Motor neuron (in vitro differentiated cells): ENCODE data around the gene MAP3K15. TPM values are rescaled to one million over a fixed set of nuclear protein-coding genes. Genes with fewer than 3 reads are reported as not detected.
"Not testable (repeated sequence)": the region's sequence is repeated elsewhere in the genome, so short reads cannot be mapped to it uniquely, and the experiment has no call there.

Experiments used
- ATAC-seq, 8 experiments: fragments of 200-7000 bp; cut with Tn5 transposase; replicated peaks in 6 of 8; 2 replicates each; pipeline ENCODE4 v1.8.0; 2021; ENCODE audit warnings: mild to moderate bottlenecking in 8 of 8, moderate library complexity in 8 of 8
- H3K27ac ChIP-seq, 2 donors: fragments of 250-450 bp; sonication (Bioruptor Pico); 2 replicates each; pipeline ENCODE4 v1.9.0; 2021; ENCODE audit warnings: antibody characterized with exemption in 2 of 2, mild to moderate bottlenecking in 2 of 2, moderate library complexity in 1 of 2
- H3K4me1 ChIP-seq, 2 donors: fragments of 250-450 bp; sonication (Bioruptor Pico); replicated peaks in 1 of 2; 2 replicates each; pipeline ENCODE4 v1.6.1; 2021; ENCODE audit warnings: antibody characterized with exemption in 2 of 2, mild to moderate bottlenecking in 2 of 2, moderate library complexity in 1 of 2
- H3K4me3 ChIP-seq, 5 donors: fragments of 250-450 bp; sonication (Bioruptor Pico); 2 replicates each; pipeline ENCODE4 v1.9.0; 2021; ENCODE audit warnings: antibody characterized with exemption in 5 of 5, mild to moderate bottlenecking in 5 of 5, moderate library complexity in 4 of 5
- WGBS, 10 experiments: fragments of 450-650 bp; shearing (Covaris generic); methylation state at CpG; one replicate each; pipeline ENCODE4 v1.0.0; 2022; 5-methylcytosine and 5-hydroxymethylcytosine counted together
- in situ Hi-C, 9 experiments: fragments of 400-800 bp; cut with MboI; loops; one replicate each; pipeline ENCODE4 v1.15.0; 2021; ENCODE audit warnings: low sequenced_read_pairs in 9 of 9, low pct_unique_long_range_greater_than_20kb in 2 of 9; ENCODE audit not compliant: unreplicated experiment in 9 of 9
- total RNA-seq, 8 experiments: library from RNA; unstranded; fragments of 300-600 nt; gene quantifications; 2 replicates each; pipeline versions ENCODE4 v1.2.3 to v1.2.4, GENCODE V29; 2022

MAP3K15 gene
- total RNA-seq, 8 experiments from 2014 or later: 0.14 to 0.81 (median 0.43) TPM; not detected in 1

GRCh38 chrX:19517965-19518364 is 2.7 kb upstream of the MAP3K15 start:
- in situ Hi-C loops: loop anchor here in 2 of 9 experiments (25.0 kb wide), 1 partner anchor 131 kb away; no protein-coding TSS in a partner anchor
- 32 to 67% (median 57%) methylated on average over 2 to 4 of the region's 4 CpGs; no CpG with 5 or more reads in 7 of the 10 experiments for WGBS, 10 experiments
- H3K4me3 ChIP-seq: no peak overlapping the region
- no peak overlapping the region for H3K27ac ChIP-seq
- peaks cover 0 to 3% of the 10 kb centered on the region in 2 donors for H3K4me1 ChIP-seq
- ATAC-seq: no peak

- 19 to 33% (median 20%) methylated on average over 1 to 8 of the region's 23 CpGs; no CpG with 5 or more reads in 7 of the 10 experiments for WGBS, 10 experiments
- H3K4me3 ChIP-seq: peak overlapping the region; percentile 31 to 44 (median 40)
Measured at GRCh38 chrX:19515615-19516105, 352 bp upstream of the MAP3K15 start.

DNA sequence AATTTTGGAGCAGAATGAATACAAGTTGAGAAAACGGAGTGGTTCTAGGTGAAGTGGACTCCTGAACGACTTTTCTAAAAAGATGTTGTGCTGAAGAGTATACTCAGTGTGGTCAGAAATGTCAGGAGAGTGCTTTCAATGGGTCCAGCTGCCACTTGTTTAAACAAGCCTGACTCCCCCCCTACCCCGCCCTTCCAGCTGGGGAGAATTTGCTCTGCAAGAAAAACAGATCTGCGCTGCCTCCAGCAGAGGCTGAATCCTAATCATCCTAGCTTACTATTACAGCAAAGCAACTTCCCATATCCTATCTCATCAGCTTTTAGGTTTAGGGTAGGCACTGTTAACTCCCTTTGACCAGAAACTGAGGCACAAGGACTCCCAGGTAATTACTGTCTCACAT is 1.9 kb downstream of the MAP3K15 start:
- 0% methylated on average over 2 of the region's 4 CpGs; no CpG with 5 or more reads in 9 of the 10 experiments for WGBS, 10 experiments
- peak in 4 of 8 experiments; percentile 30 to 49 (median 38) for ATAC-seq
- Histone ChIP-seq H3K27ac (no peak overlapping the region), H3K4me3 (no peak overlapping the region), H3K4me1 (peaks cover 0 to 3% of the 10 kb centered on the region in 2 donors)
- in situ Hi-C loops: loop anchor here in 2 of 9 experiments (25.0 kb wide), 1 partner anchor 126 kb away; no protein-coding TSS in a partner anchor

More at GRCh38 chrX:19515615-19516105, 352 bp upstream of the MAP3K15 start:
- in situ Hi-C loops: loop anchor here in 2 of 9 experiments (25.0 kb wide), 1 partner anchor 128 kb away; no protein-coding TSS in a partner anchor
- Histone ChIP-seq H3K27ac (no peak overlapping the region), H3K4me1 (peaks cover 0 to 3% of the 10 kb centered on the region in 2 donors)
- no peak for ATAC-seq

DNA sequence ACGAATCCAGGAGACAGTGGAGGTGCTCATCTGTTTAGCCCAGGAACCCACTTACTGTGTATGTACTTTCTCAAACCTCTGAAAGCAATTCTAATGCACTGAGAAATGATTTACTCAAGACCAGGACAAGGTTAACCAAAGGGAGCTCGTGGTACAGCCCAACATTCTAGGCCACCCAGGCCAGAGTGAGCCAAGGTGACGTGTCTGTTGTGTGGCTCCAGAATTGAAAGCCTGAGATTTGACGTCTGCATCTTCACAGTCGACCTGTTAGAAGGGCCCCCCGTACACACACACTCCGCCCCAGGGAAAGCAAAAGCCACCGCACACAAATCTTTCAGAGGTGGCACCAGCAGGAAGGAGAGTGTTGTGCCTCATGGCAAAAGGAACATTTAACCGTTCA is 2.3 kb downstream of the MAP3K15 start:
- 0 to 40% (median 22%) methylated on average over 2 to 9 of the region's 9 CpGs; no CpG with 5 or more reads in 6 of the 10 experiments for WGBS, 10 experiments
- peaks cover 0 to 3% of the 10 kb centered on the region in 2 donors for H3K4me1 ChIP-seq
- no peak overlapping the region for H3K4me3 ChIP-seq
- no peak for ATAC-seq
- in situ Hi-C loops: loop anchor here in 2 of 9 experiments (25.0 kb wide), 1 partner anchor 126 kb away; no protein-coding TSS in a partner anchor
- no peak overlapping the region for H3K27ac ChIP-seq

DNA sequence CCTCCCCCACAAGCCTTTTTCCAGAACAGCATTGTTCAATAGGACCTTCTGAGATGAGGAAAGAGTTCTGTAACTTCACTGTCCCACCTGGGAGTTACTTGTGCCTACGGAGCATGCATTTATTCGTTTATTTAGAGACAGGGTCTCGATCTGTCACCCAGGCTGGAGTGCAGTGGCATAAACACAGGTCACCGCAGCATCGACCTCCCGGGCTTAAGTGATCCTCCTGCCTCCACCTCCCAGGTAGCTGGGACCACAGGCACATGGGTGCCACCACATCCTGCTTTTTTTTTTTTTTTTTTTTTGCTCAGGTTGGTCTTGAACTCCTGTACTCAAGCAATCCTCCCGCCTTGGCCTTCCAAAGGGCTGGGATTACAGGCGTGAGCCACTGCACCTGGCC is 2.9 kb downstream of the MAP3K15 start:
- H3K4me3 ChIP-seq: no peak overlapping the region
- H3K4me1 ChIP-seq: peaks cover 0 to 3% of the 10 kb centered on the region in 2 donors
- 68 to 94% (median 90%) methylated on average over 3 to 4 of the region's 8 CpGs; no CpG with 5 or more reads in 7 of the 10 experiments for WGBS, 10 experiments
- no peak overlapping the region for H3K27ac ChIP-seq
- no peak for ATAC-seq
- in situ Hi-C loops: loop anchor here in 2 of 9 experiments (25.0 kb wide), 1 partner anchor 125 kb away; no protein-coding TSS in a partner anchor

GRCh38 chrX:19511796-19512195 is 3.5 kb downstream of the MAP3K15 start:
- not testable (repeated sequence) for ATAC-seq, H3K4me3 ChIP-seq
- in situ Hi-C loops: loop anchor here in 2 of 9 experiments (25.0 kb wide), 1 partner anchor 124 kb away; no protein-coding TSS in a partner anchor

GRCh38 chrX:19496711-19497110 is 18.6 kb downstream of the MAP3K15 start:
- ATAC-seq: no peak
- no peaks in the 10 kb centered on the region for H3K4me1 ChIP-seq
- H3K27ac ChIP-seq: no peak overlapping the region
- WGBS, 10 experiments: 21 to 100% (median 69%) methylated on average over 1 to 6 of the region's 7 CpGs; no CpG with 5 or more reads in 5 of the 10 experiments
- in situ Hi-C loops: no loop called here
- no peak overlapping the region for H3K4me3 ChIP-seq

More at GRCh38 chrX:19511796-19512195, 3.5 kb downstream of the MAP3K15 start:
- H3K27ac ChIP-seq, H3K4me1 ChIP-seq: not testable (repeated sequence)

DNA sequence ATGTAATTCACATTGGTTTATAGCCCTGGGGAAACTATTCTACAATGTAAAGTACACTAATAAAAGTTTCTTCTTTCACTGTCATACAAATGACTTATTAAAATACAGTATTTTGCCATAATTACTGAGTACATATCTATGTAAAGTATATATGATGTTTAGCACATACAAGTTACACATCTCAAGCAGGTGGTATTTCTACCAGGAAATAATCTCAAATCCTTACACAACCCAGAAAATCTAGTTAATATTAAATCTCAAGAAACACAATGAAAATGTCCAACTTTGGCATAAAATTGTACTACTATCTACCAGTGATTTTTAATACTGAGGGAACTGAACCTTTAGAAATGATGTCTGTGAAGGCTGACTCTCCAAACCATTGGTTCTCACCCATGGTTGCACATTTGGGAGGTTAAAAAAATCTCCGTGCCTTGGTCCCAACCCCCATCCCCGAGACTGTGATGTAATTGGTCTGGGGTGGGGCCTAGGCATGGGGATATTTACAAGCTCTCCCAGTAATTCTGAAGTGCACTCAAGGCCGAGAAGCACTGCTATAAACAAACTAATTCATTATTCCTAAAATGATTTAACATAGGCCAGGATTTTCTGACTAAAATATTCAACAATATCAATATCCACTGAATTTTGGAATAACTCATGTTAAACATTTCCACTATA is 27.6 kb downstream of the MAP3K15 start:
- in situ Hi-C loops: no loop called here
- 0 to 80% (median 21%) methylated on average over 1 to 3 of the region's 3 CpGs; no CpG with 5 or more reads in 6 of the 10 experiments for WGBS, 10 experiments
- Histone ChIP-seq H3K4me1 (no peaks in the 10 kb centered on the region), H3K27ac (no peak overlapping the region), H3K4me3 (no peak overlapping the region)
- ATAC-seq: peak in 1 of 8 experiments; percentile 49

DNA sequence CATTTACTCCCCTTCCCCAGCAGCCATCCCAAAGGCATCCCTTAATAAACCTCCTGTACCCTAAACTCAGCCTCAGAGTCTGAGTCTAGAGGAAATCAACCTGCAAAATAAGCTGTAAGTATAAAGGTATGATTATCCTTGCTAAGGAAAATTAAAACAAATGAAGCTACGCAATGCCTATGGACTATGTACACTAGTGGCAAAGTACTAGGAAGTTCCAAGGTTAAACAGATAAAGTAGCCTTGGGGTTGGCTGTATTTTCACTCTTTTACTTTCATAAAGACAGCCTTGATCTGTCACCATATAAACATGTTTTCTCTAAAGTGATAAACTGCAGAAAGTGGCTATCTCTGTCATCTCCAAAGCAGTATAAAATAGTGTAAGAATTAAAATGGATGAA is 35.9 kb downstream of the MAP3K15 start:
- 67 to 100% (median 100%) methylated on average over 1 of the region's 1 CpG; no CpG with 5 or more reads in 6 of the 10 experiments for WGBS, 10 experiments
- Histone ChIP-seq H3K4me3 (no peak overlapping the region), H3K4me1 (no peaks in the 10 kb centered on the region), H3K27ac (no peak overlapping the region)
- in situ Hi-C loops: no loop called here
- ATAC-seq: no peak

GRCh38 chrX:19468383-19468782 is 46.9 kb downstream of the MAP3K15 start:
- in situ Hi-C loops, H3K4me3 ChIP-seq, H3K27ac ChIP-seq, ATAC-seq, H3K4me1 ChIP-seq: not testable (repeated sequence)
- WGBS, 10 experiments: 70% methylated on average over 1 of the region's 2 CpGs; no CpG with 5 or more reads in 9 of the 10 experiments

GRCh38 chrX:19462879-19463278 is 52.4 kb downstream of the MAP3K15 start:
- in situ Hi-C loops: no loop called here
- 33 to 78% (median 67%) methylated on average over 1 of the region's 1 CpG; no CpG with 5 or more reads in 7 of the 10 experiments for WGBS, 10 experiments
- H3K4me3 ChIP-seq: no peak overlapping the region
- ATAC-seq: no peak
- no peaks in the 10 kb centered on the region for H3K4me1 ChIP-seq
- H3K27ac ChIP-seq: no peak overlapping the region

DNA sequence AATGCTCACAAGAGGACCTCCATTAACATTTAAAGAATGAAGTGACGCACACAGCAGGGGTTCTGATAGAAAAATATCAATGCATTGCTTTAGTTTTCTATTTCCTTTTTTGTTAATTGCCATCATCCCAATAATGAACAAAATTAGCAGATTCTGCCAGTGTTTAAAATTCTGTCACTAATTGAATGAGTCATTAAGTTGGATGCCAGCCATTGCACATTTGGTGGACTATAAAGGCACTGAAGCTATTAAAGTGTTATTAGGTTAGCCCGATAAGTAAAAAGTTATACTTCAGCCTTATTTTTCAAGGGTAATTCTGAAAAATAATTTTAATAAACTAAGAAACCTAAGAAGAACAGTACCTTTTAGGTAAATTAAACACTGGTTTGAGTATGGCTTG is 53.1 kb downstream of the MAP3K15 start:
- Histone ChIP-seq H3K27ac (no peak overlapping the region), H3K4me3 (no peak overlapping the region), H3K4me1 (no peaks in the 10 kb centered on the region)
- no peak for ATAC-seq
- in situ Hi-C loops: no loop called here
- WGBS, 10 experiments: 0 to 100% (median 36%) methylated on average over 1 to 2 of the region's 2 CpGs; no CpG with 5 or more reads in 5 of the 10 experiments

DNA sequence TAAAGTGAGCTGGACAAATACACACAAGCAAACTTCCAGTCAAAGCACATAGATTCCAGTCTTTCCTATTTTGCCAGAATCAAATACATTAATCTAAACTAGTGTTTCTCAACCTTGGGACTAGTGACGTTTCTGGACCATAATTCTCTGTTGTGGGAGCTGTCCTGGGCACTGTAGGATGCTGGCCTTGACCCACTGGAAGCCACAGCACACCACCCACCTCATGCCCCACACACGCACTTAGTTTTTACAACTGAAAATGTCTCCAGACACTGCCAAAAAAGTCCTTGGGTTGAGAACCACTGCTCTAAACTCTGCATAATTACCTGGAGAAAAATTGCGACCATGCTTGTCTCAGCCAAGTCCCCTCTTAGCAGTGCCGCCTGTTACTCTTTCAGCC is 57.6 kb downstream of the MAP3K15 start:
- Histone ChIP-seq H3K4me3 (no peak overlapping the region), H3K27ac (no peak overlapping the region), H3K4me1 (no peaks in the 10 kb centered on the region)
- ATAC-seq: no peak
- 29 to 69% methylated on average over 3 to 4 of the region's 4 CpGs; no CpG with 5 or more reads in 8 of the 10 experiments for WGBS, 10 experiments
- in situ Hi-C loops: no loop called here
